GM08714 (cell line): ENCODE measurements around the gene BCAP31.
"Not testable (repeated sequence)": the region's sequence is repeated elsewhere in the genome, so short reads cannot be mapped to it uniquely, and the experiment has no call there.

ENCODE experiments used
- H3K4me3 ChIP-seq: fragments of 200-500 bp; sonication (Bioruptor generic); 2 replicates; pipeline ENCODE4 v1.5.1; 2014; ENCODE audit warnings: mild to moderate bottlenecking, low read length, inconsistent platforms
- ZNF274 ChIP-seq: IDR thresholded peaks from 2 replicates; pipeline ENCODE4 v1.6.1; 2012; ENCODE audit warnings: mild to moderate bottlenecking, low read depth, low read length

BCAP31 gene

GRCh38 chrX:153766098-153766817 lies 42.1 kb upstream of the BCAP31 start:
- H3K4me3 ChIP-seq: no peak overlapping the region
- TF ChIP-seq ZNF274: no peak

- H3K4me3 ChIP-seq: no peak overlapping the region
- TF ChIP-seq ZNF274: no peak
These were observed 41.2 kb upstream of the BCAP31 start for GRCh38 chrX:153765138-153766079.

GRCh38 chrX:153764786-153765137 lies 40.6 kb upstream of the BCAP31 start:
- TF ChIP-seq ZNF274: no peak
- H3K4me3 ChIP-seq: no peak overlapping the region

- TF ChIP-seq ZNF274: no peak
- H3K4me3 ChIP-seq: no peak within 1 kb of the TSS
These were observed 40.0 kb upstream of the BCAP31 start, which contains the start of gene PLXNB3 for GRCh38 chrX:153763989-153764755. TSS of gene PLXNB3 (plus strand) at chrX:153764249. CDS start at chrX:153765536, 1,287 bp downstream.

GRCh38 chrX:153763298-153763932 lies 39.2 kb upstream of the BCAP31 start:
- no peak for TF ChIP-seq ZNF274
- no peak overlapping the region for H3K4me3 ChIP-seq

- H3K4me3 ChIP-seq: no peak overlapping the region
- no peak for TF ChIP-seq ZNF274
These were observed 38.5 kb upstream of the BCAP31 start for GRCh38 chrX:153762626-153763173.

GRCh38 chrX:153761863-153762262 lies 37.7 kb upstream of the BCAP31 start:
- no peak for TF ChIP-seq ZNF274
- no peak overlapping the region for H3K4me3 ChIP-seq

GRCh38 chrX:153755136-153755535 lies 30.9 kb upstream of the BCAP31 start:
- no peak overlapping the region for H3K4me3 ChIP-seq
- no peak for TF ChIP-seq ZNF274

GRCh38 chrX:153750127-153750774 lies 26.1 kb upstream of the BCAP31 start:
- TF ChIP-seq ZNF274: no peak
- no peak overlapping the region for H3K4me3 ChIP-seq

- not testable (repeated sequence) for H3K4me3 ChIP-seq
These were observed 24.8 kb upstream of the BCAP31 start for GRCh38 chrX:153749017-153749416.

- not testable (repeated sequence) for H3K4me3 ChIP-seq
These were observed 22.8 kb upstream of the BCAP31 start for GRCh38 chrX:153746991-153747390.

- no peak overlapping the region for H3K4me3 ChIP-seq
- no peak for TF ChIP-seq ZNF274
These were observed 22.2 kb upstream of the BCAP31 start for GRCh38 chrX:153746359-153746758.

GRCh38 chrX:153745067-153745433 lies 20.9 kb upstream of the BCAP31 start:
- not testable (repeated sequence) for H3K4me3 ChIP-seq
